ENCODE data around the gene SYT1.

The SYT1 gene

DNA sequence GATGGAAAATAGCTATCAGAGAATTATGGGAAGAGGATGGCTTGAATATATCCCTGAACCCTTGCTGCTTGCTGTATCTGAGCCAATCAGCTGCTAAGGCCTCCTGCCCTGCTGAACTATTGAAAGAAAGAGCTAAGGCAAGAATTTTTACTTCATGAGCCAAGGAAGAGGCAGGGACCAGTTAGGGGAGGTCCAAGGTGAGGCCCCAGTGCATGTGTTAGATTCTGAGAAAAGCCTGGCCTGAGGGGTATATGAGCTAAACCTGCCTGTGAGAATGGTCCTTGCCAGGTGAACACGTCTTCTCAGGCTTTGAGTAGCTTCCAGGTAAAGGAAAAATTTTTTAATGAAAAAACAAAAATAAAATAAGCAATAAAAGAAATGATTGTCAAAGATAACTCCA, 218.0 kb downstream of the SYT1 start:
- ChIA-PET POLR2A (no interaction called here), CTCF (interaction anchor here (0.7 kb wide), 1 partner anchor 684 kb away, joined by 3 read pairs; no protein-coding TSS in a partner anchor)
- no peak for DNase-seq (ENCODE audit: extremely low spot score)

DNA sequence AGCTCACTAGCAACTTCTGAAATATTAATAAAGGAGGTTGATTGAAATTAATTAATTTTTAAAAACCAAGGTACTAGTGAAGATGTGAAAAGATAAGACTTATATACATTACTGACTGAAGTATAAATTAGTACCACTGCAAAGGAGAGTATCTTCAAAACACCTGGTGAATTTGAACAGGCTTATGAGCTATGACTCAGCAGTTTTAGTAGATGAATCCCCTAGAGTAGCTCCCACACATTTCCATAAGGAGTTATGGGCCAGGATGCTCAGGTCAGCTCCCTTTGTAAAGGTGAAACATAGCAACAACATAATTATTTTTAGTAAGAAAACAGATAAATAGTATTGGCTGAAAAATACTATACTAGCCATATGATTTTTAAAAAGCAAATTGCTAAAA, 218.6 kb downstream of the SYT1 start:
- ChIA-PET POLR2A (no interaction called here), CTCF (no interaction called here)
- no peak for DNase-seq (ENCODE audit: extremely low spot score)
- TF ChIP-seq TARDBP (IDR thresholded peaks at IDR 0.05) (no peak), LEF1 (IDR thresholded peaks at IDR 0.05; ENCODE audit: borderline replicate concordance) (no peak), CTBP1 (IDR thresholded peaks at IDR 0.05; ENCODE audit: borderline replicate concordance) (no peak), HDGF (IDR thresholded peaks at IDR 0.05; ENCODE audit: borderline replicate concordance) (no peak), SUZ12 (IDR thresholded peaks at IDR 0.05) (no peak), SP1 (IDR thresholded peaks at IDR 0.05) (no peak)

More for the DNA sequence above, 218.0 kb downstream of the SYT1 start:
- TF ChIP-seq, protein P1, sequence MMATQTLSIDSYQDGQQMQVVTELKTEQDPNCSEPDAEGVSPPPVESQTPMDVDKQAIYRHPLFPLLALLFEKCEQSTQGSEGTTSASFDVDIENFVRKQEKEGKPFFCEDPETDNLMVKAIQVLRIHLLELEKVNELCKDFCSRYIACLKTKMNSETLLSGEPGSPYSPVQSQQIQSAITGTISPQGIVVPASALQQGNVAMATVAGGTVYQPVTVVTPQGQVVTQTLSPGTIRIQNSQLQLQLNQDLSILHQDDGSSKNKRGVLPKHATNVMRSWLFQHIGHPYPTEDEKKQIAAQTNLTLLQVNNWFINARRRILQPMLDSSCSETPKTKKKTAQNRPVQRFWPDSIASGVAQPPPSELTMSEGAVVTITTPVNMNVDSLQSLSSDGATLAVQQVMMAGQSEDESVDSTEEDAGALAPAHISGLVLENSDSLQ (IDR thresholded peaks at IDR 0.05), result no peak
- no peak for TF ChIP-seq CTBP1 (IDR thresholded peaks at IDR 0.05; ENCODE audit: borderline replicate concordance)

DNA sequence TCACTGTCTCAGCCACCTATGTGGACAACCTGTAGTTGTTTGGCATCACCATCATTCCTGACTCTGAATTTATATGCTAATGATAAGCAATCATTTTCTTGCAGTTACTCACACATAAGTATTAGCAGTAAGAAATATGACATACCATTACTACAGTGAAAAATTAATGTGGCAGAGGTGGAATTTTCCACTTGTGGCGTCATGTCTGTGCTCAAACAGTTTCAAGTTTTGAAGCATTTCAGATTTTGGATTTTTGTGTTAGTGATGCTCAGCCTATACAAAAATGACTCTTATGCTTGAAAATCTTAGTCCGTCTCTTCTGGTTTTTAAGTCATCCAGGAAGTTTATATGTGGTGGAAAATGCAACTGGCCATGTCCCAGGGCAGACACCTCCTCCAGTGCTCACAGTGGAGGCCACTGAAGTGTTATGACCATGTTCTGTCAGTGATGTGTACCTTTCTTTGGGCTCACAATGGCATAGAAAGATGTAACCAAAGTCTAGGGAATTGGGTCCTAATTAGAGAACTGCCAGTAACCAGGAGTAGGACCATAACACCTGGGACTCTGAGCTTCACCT, 220.6 kb downstream of the SYT1 start:
- DNase-seq (ENCODE audit: extremely low spot score), result no peak
- ChIA-PET POLR2A (no interaction called here), CTCF (no interaction called here)
- TF ChIP-seq FOXA1 (IDR thresholded peaks at IDR 0.05), result no peak
- TF ChIP-seq ELF4 (IDR thresholded peaks at IDR 0.05), result no peak
- no peak for TF ChIP-seq TARDBP (IDR thresholded peaks at IDR 0.05)
- TF ChIP-seq CTBP1 (IDR thresholded peaks at IDR 0.05; ENCODE audit: borderline replicate concordance), result no peak
- no peak for TF ChIP-seq SP1 (IDR thresholded peaks at IDR 0.05)
- no peak for TF ChIP-seq L3MBTL2 (conservative IDR thresholded peaks at IDR 0.05)
- TF ChIP-seq ARNT (IDR thresholded peaks at IDR 0.05), result no peak
- TF ChIP-seq BHLHE40 (IDR thresholded peaks at IDR 0.05; ENCODE audit: borderline replicate concordance), result no peak
- TF ChIP-seq, protein P1 (IDR thresholded peaks at IDR 0.05), result no peak
- no peak for TF ChIP-seq FOXM1 (IDR thresholded peaks at IDR 0.05; ENCODE audit: borderline replicate concordance)
- no peak for TF ChIP-seq LEF1 (IDR thresholded peaks at IDR 0.05; ENCODE audit: borderline replicate concordance)
- TF ChIP-seq FOXK2 (IDR thresholded peaks at IDR 0.05), result no peak
- no peak for TF ChIP-seq NFRKB (IDR thresholded peaks at IDR 0.05)
- no peak for TF ChIP-seq HDGF (IDR thresholded peaks at IDR 0.05; ENCODE audit: borderline replicate concordance)
- no peak for TF ChIP-seq ZNF384 (IDR thresholded peaks at IDR 0.05)
- TF ChIP-seq SUZ12 (IDR thresholded peaks at IDR 0.05), result no peak

DNA sequence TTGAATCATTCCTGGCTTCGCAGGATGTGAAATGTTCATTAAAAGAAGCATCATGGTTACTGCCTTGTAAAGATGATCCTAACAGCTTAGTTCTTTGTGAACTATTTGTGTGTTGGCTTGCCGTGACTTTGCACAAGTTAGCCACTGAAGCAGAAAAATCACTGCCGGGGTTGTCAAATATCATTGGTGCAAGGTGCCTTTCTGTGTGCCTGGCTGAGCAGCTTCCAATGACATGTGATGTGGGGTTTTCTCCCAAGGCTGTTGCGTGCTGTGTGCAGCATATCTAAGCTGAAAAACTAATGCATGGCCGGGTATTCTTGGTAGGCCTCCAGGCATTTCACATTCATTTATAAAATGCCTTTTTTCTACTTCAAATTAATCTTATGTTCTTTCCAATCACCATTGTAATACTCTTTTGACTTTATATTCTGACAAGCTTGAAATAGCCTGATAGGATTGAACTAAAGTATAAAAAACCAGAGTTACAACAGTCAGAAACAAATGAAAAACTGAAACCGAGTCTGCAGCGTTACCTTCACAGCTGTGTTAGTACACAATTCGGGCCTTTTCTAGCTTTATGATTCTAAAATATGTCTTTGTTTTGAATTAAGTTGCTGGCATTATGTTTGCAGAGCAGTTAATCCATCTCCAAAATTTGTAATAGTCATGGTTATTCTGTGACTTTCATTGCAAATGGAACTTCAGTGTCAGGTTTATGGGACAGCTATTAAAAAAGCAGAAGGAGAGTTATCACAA, 222.1 kb downstream of the SYT1 start:
- ChIA-PET POLR2A (no interaction called here), CTCF (no interaction called here)
- DNase-seq (ENCODE audit: extremely low spot score), result no peak
- TF ChIP-seq FOXM1 (IDR thresholded peaks at IDR 0.05; ENCODE audit: borderline replicate concordance), result no peak

DNA sequence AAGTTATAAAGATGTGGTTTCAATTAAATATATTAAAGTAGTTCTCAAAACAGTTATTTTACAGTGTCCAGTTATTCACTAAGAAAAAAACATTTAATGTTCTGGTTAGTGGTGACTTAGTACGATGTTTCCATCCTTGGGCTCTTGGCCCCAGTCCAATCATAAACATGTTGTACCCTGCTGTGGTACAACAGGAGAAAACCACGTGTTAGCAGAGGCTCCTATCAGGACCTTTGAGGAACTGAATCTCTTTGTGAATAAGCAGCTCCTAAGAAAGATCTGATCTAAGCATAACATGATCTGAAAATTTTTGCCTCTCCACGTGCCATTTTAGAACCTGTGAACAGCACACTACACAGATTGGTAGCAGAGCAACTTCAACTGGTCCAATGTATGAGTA, 234.0 kb downstream of the SYT1 start:
- ChIA-PET CTCF (no interaction called here), POLR2A (no interaction called here)
- TF ChIP-seq NFRKB (IDR thresholded peaks at IDR 0.05) (no peak), SUZ12 (IDR thresholded peaks at IDR 0.05) (no peak), LEF1 (IDR thresholded peaks at IDR 0.05; ENCODE audit: borderline replicate concordance) (no peak), L3MBTL2 (conservative IDR thresholded peaks at IDR 0.05) (no peak), ZNF384 (IDR thresholded peaks at IDR 0.05) (no peak), SP1 (IDR thresholded peaks at IDR 0.05) (no peak), HDGF (IDR thresholded peaks at IDR 0.05; ENCODE audit: borderline replicate concordance) (no peak), ARNT (IDR thresholded peaks at IDR 0.05) (no peak), FOXA1 (IDR thresholded peaks at IDR 0.05) (no peak), TARDBP (IDR thresholded peaks at IDR 0.05) (no peak), FOXM1 (IDR thresholded peaks at IDR 0.05; ENCODE audit: borderline replicate concordance) (no peak)
- TF ChIP-seq, protein P1 (IDR thresholded peaks at IDR 0.05), result no peak
- DNase-seq (ENCODE audit: extremely low spot score), result no peak

DNA sequence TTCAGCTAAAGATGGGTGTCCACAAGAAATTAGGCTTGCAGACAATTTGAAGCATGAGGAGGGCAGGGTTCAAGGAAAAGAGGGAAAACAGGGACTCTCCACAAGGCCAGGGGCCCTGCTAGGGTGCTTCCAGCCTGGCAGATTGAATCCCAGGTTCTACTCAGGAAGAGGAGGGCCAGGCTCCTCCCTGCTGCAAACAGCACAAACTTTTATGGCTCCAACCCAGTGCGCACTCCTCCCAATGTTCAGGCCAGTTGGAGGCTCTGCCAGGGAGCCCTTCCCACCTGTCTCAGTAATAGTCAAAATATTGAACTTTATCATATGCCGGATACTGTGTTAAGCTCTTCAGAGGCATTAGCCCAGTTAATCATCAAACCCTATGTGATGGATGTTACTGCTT, 244.4 kb downstream of the SYT1 start:
- CTCF ChIA-PET, result no interaction called here
- no peak for DNase-seq (ENCODE audit: extremely low spot score)
- POLR2A ChIA-PET, result no interaction called here
- TF ChIP-seq SP1 (IDR thresholded peaks at IDR 0.05) (no peak), ARNT (IDR thresholded peaks at IDR 0.05) (no peak)

DNA sequence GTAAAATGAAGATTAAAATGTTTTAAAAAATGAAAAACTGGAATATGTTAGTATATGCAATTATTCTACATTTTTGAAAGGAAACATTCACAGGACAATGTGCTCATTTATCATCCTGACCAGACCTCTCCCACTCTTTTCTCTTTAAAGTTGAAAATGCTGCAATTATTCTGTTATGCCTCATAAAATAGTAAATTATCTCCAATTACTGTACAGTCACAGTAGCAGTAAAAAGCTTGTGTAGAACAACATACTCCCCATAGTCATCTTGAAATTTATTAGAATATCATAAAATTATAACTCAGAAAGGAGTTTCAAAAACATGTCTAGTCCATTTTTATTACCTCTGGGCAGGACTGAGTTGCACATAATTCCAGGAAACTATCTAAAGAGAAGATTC, 250.3 kb downstream of the SYT1 start:
- TF ChIP-seq FOXM1 (IDR thresholded peaks at IDR 0.05; ENCODE audit: borderline replicate concordance) (no peak), CTBP1 (IDR thresholded peaks at IDR 0.05; ENCODE audit: borderline replicate concordance) (peak; percentile 14; the same call in 1 of the 2 replicates)
- TF ChIP-seq, protein P1 (IDR thresholded peaks at IDR 0.05), result peak; percentile 59
- ChIA-PET CTCF (interaction anchor here (0.6 kb wide), 1 partner anchor 607 kb away, joined by 3 read pairs; no protein-coding TSS in a partner anchor), POLR2A (no interaction called here)
- DNase-seq (ENCODE audit: extremely low spot score), result no peak
